HG02840 (cell line): ENCODE measurements around the gene RGS13.
A peak's percentile ranks its signal among the peaks of the same experiment; 100 is the strongest.
"Not testable (repeated sequence)": the region's sequence is repeated elsewhere in the genome, so short reads cannot be mapped to it uniquely, and the experiment has no call there.

Source experiments
- ATAC-seq: cut with Tn5 transposase; IDR thresholded peaks from one replicate; pipeline ENCODE4 v1.9.1; 2021; ENCODE audit warnings: mild to moderate bottlenecking, moderate library complexity, moderate number of reproducible peaks; ENCODE audit not compliant: unreplicated experiment, low FRiP score

Gene RGS13

DNA sequence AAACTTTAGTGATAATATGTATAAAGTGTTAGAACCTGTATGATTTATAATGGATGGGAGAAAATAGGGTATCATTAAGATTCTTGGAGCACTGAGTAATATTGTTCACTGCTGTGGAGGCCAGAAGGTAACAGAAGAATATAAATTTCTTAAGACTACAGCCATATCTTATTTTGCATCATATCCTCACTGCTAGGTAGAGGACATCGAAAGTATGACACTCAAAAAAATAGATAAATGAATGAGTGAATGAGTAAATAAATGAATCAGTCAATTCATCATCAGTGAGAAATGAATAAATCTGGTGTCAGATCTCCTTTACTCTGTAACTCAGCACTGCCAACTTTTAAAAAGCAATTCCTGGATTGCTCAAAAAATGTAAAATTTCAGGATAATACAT is 33.2 kb downstream of the RGS13 start:
- no peak for ATAC-seq

DNA sequence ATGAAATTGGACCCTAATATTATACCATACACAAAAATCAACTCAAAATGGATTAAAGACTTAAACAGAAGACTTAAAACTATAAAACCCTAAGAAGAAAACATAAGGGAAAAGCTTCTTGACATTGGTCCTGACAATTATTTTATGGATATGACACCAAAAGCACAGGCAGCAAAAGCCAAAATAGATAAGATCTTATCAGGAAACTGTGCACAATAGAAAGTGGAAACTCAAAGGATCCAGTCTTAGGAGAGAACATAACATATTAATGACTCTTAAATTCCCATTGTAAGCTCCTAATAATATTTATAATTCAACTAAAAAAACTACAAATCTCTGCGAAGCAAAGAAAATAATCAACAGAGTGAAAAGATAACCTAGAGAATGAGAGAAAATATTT is 39.8 kb downstream of the RGS13 start:
- ATAC-seq: no peak

DNA sequence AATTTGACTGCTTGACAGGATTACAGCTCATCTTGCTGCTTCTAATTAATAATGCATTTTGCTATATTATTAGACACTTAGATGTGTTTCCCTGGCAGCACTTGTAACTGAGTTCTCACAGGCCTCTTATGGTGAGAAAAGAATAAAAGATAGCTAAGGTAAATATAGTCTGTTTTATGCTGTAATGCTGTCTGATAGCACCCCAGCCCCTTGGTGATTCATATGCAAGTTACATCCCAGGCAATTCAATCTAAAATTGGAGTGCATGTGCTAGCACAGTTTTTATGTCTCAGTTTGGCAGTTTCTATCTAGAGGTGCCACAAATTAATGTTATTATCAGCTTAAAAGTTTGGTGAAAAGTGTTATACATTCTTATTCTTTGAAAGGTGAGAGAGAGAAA is 42.2 kb downstream of the RGS13 start:
- no peak for ATAC-seq

DNA sequence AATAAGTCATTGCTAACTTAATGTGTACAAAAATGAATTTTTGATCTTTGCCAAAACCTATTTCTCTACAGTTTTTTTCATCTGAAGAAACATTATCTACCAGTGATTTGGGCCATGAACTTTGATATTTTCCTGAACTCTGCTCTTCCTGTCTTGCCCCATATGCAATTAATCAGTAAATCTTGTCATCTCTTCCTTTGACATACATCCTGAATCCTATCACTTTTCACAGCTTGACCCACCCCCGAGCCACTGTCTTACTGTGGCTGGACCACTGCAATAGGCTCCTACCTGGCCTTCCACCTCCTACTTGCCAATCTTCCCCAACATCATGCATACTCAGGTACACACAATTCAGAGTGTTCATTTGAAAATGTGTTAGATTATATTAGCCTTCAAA is 46.4 kb downstream of the RGS13 start:
- no peak for ATAC-seq

DNA sequence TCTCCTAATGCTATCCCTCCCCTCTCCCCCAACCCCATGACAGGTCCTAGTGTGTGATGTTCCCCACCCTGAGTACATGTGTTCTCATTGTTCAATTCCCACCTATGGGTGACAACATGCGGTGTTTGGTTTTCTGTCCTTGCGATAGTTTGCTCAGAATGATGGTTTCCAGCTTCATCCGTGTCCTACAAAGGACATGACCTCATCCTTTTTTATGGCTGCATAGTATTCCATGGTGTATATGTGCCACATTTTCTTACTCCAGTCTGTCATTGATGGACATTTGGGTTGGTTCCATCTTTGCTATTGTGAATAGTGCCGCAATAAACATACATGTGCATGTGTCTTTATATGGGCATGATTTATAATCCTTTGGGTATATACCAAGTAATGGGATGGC is 47.1 kb downstream of the RGS13 start:
- not testable (repeated sequence) for ATAC-seq

DNA sequence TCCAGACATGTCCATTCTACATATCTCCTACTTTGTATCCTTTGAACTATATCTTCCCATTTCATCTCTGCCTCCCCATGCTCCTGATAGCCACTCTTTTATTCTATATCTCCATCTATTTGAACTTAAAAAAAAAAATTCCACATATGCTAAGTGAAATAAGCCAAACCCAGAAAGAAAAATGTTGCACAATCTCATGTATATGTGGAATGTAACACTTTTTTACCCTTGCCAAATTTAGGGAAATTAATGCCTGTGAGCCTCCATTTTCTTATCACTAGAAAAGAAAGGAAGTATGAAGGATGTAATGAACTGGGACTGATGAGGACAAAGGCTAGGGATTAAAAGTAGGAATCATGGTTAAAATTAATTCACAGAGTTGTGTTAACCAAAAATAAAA is 53.5 kb downstream of the RGS13 start:
- no peak for ATAC-seq

DNA sequence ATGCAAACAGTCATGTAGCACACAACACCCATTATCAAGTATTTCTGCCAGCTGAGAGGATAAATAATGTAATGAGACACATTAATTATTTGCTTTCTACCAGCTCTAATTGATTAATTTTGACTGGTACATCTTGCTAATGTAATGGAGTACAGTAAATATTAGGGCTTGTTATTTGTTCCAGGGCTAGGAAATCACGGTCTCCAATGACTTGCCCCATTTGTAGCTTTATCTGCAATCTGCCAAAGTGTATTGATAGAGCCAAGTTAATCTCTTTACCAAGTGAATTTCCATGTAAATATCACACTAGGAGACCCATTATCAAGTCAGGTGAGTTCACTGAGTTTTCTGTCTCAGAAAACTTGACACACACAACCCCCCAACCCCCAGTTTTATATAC is 55.1 kb downstream of the RGS13 start:
- no peak for ATAC-seq

DNA sequence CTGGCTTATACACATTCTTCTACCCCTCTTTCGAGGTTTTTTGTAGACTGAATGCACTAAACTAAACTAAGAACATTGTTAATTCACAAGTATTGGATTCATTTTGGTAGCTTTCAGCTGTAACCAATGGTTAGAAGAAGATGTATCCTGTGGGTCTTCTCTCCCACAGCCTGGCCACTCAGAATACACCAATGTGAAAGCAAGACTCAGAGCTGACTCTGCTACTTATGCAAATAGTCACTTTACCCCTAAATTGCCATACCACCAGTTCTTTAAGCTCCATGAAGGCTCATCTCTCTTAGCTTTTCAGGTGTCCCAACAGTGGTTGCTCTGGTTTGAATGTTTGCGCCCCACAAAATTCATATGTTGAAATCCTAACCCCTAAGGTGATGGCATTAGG is 60.1 kb downstream of the RGS13 start:
- ATAC-seq: no peak

DNA sequence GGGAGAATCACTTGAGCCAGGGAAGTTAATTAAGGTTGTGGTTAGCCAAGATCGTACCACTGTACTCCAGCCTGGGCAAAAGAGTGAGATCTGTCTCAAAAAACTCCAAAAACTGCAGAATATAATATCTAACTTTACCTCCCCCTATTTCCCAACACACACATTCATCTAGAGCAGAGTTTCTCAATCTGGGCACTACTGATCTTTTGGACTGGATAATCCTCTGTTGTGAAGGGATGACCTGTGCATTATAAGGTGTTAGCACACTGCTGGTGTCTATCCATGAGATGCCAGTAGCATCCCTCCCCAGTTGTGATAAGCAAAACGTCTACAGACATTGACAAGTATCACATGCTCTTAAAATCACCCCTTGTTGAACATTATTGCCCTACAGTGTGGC is 61.8 kb downstream of the RGS13 start:
- no peak for ATAC-seq

DNA sequence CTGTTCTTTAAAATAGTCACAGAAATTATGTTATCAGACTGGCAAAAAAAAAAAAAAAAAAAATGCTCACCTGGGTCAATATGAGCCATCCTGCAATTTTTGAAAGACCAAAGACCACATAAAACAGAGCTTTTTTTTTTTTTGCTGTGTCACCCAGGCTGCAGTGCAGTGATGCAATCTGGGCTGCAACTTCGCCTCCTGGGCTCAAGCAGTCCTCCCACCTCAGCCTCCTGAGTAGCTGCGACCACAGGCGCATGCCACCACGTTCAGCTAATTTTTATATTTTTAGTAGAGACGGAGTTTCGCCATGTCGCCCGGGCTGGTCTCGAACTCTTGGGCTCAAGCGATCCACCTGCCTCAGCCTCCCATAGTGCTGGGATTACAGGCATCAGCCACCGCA is 62.8 kb downstream of the RGS13 start:
- no peak for ATAC-seq

DNA sequence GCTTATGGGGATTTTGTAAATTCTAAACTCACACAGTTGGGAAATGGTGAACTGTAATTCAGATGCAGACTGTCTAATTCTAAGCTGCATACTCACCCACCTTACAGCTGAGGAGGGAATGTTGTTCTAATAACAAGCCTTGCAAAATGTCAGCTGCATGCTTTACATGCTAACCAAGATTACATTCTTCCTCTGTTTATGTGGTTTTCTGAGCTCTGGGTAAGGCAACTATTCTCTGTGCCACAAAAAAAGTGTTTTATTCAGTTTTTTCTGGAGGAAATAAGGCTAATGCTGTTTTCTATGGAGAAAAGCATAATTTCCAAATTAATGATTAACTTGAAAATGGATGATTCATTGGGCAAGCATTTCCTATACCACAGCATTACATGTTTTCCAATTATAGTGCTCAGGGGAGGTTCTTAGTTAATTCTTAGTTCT is 64.9 kb downstream of the RGS13 start:
- ATAC-seq: no peak

DNA sequence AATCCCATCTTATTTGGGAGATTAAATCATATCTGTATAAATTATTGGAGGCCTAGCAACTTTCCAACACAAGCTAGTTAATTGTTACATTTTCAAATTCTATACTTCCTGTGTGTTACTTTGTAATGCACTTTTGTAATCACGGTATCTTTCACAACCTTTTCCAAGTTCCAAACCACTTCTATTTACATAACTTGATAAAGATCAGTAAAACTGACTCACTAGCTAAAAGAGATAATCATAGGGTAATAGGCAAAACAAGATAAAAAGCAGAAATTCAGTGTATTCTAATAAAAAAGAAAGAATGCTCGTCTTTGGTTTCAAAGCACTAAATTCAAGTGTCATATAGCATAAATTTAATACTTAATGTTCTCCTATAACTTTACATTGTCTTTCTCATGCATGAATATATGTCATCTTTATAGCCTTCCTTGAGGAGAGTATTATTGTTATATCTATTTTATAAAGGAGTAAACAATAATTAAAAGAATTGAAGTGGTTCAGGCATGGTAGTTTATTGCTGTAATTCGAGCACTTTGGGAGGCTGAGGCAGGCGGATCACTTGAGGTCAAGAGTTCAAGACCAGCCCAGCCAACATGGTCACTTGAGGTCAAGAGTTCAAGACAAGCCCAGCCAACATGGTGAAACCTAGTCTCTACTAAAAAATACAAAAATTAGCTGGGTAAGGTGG is 66.4 kb downstream of the RGS13 start:
- no peak for ATAC-seq

DNA sequence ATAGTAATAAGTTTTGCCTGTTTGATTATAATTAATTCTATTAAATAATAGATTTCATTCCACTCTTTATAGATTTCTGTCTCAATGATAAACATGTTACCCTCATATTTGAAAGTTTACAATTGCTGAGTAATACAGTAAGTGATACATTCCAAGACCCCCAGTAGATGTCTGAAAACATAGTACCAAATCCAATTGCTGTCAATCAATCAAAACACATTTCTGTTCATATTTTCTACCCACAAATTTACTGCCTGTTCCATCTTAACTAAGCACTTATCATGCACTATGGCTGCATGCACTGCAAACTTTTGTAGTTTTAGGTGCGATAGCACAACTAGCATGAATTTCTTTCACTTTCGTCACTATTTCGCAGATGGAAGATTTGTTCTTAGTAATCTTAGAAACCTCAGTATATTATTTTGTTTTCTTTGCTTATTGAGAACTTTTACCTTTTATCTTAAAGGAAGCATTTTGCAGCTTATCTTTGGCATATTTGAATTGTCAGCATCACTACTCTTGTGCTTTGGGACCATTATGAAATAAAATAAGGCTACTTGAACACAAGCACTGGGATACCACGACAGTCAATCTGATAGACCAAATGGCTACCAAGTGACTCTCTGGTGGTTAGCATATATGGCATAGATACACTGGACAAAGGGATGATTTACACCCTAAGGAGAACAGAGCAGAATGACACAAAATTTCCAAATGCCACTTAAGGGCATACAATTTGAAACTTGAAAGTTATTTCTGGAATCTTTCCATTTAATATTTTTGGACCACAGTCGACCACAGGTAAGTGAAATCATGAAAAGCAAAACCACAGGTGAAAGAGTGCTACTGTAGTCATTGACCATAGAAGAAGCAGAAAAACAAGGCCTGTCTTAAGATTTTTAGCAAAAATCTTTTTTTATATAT is 67.6 kb downstream of the RGS13 start:
- peak; percentile 71 for ATAC-seq

DNA sequence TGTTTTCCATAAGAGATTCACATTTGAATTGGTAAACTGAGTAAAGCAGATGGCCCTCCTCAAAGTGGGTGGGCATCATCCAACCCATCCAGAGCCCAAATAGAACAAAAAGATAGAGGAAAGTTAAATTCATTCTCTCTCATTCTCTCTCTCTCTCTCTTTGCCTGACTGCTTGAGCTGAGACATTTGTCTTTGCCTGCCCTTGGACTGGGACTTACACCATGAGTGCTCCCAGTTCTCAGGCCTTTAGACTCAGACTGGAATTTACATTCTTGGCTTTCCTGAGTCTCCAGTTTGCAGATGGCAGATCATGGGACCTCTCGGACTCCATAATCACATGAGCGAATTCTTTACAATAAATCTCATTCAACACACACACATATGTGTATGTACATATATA is 69.6 kb downstream of the RGS13 start:
- no peak for ATAC-seq

DNA sequence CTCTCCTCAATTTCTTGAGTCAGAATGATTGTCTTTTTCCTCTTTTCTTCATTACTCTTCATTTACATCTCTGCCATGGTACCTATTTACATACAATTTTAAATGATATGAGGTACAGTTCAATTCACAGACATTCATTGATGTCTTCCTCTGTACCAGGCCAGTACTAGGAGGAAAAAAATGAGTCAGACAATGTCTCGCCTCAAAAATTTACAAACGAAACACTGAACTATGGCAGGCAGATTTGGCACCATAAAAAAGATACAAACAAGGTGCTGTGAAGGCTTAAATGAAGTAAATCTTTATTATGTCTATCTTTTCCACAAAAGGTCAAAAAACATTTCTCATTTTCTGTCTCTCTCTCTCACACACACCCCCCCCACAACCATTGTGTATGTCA is 71.0 kb downstream of the RGS13 start:
- no peak for ATAC-seq

DNA sequence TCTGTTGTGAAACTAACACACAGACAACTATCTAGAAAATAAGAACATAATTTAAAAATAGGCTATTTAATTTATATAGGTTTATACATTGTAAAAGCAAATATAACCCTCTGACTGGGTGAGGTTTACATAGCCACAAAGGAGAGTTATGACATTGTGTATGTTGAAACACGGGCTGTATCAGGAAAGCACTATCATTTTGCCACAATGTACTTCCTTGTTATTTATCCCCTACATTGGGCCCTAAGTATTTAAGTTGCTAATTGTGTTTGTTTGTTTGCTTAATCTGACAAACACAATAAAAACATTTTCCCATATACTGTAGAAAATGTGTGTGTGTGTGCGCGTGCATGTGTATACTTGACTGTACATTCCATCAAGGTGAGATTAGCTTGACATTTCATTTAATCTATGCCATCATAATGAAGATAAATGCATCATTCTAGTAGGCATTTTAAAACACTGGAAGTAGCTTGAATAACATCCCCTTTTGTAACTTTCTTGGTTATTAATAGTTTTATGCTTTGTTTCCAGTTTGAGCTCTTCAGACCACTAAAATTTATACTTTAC is 72.1 kb downstream of the RGS13 start:
- ATAC-seq: no peak

DNA sequence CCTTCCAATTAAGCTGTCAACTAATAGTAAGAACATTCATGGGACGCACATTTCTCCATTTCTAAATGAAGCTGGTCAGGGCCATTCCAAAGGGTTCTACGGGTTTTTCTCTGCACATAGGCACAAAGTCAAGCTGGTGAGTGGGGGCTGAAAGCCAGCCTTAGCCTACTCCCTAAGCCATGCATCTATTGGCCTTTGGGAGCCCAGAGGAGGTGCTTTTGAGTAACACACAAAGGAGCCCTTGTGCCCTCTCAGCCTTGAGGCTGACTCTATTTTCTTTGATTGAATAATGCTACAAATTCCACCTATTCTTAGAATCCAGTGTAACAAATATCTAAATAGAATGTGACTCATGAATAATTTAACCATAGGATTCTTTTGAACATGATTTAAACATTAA is 73.6 kb downstream of the RGS13 start:
- ATAC-seq: no peak
